ENCODE results near the gene C6orf89.

The C6orf89 gene

GRCh38 chr6:36852481-36853147 is 33.1 kb upstream of the C6orf89 start:
- no peak for DNase-seq

- no peak for DNase-seq
Measured at GRCh38 chr6:36853325-36853724, 32.4 kb upstream of the C6orf89 start.

GRCh38 chr6:36855750-36856149 is 30.0 kb upstream of the C6orf89 start:
- no peak for DNase-seq

GRCh38 chr6:36856277-36856676 is 29.5 kb upstream of the C6orf89 start:
- no peak for DNase-seq

- no peak for DNase-seq
Measured at GRCh38 chr6:36857325-36857724, 28.4 kb upstream of the C6orf89 start.

GRCh38 chr6:36858407-36858981 is 27.3 kb upstream of the C6orf89 start:
- no peak for DNase-seq

GRCh38 chr6:36860126-36860525 is 25.6 kb upstream of the C6orf89 start:
- DNase-seq: no peak

- DNase-seq: no peak
Measured at GRCh38 chr6:36862164-36862847, 23.4 kb upstream of the C6orf89 start.

- DNase-seq: no peak
Measured at GRCh38 chr6:36862848-36863382, 22.8 kb upstream of the C6orf89 start.

- no peak for DNase-seq
Measured at GRCh38 chr6:36863670-36864540, 21.8 kb upstream of the C6orf89 start.

- DNase-seq: no peak
Measured at GRCh38 chr6:36865835-36866234, 19.9 kb upstream of the C6orf89 start.

- no peak for DNase-seq
Measured at GRCh38 chr6:36867471-36868224, 18.1 kb upstream of the C6orf89 start.

GRCh38 chr6:36871686-36872085 is 14.1 kb upstream of the C6orf89 start:
- no peak for DNase-seq

GRCh38 chr6:36873115-36873514 is 12.6 kb upstream of the C6orf89 start:
- DNase-seq: no peak

GRCh38 chr6:36873612-36874442 is 11.9 kb upstream of the C6orf89 start:
- peak; percentile 4 for DNase-seq

GRCh38 chr6:36874443-36875249 is 11.1 kb upstream of the C6orf89 start, which contains the start of gene PPIL1:
Gene PPIL1 (minus strand): TSS chr6:36874803. CDS start chr6:36874772, 31 bp downstream.
- DNase-seq: peak; percentile 98

GRCh38 chr6:36875250-36875633 is 10.5 kb upstream of the C6orf89 start:
- no peak for DNase-seq

GRCh38 chr6:36884610-36885009 is 1.1 kb upstream of the C6orf89 start:
- DNase-seq: no peak

GRCh38 chr6:36886950-36887618 is 1.3 kb downstream of the C6orf89 start:
- peak; percentile 3 for DNase-seq
